ENCODE data around the gene ITPRID2. TPM values are rescaled to one million over a fixed set of nuclear protein-coding genes. Genes with fewer than 3 reads are reported as not detected.

The ITPRID2 gene
- total and polyA plus RNA-seq, 7 donors: 31.6 to 73.3 (median 56.4) TPM

GRCh38 chr2:181847702-181848101 lies 43.8 kb upstream of the ITPRID2 start:
- whole genome bisulfite sequencing, 3 donors: 23 to 36% (median 26%) methylated on average over 2 of the region's 2 CpGs
- intact Hi-C loops (cut with DNase I): no loop called here
- ATAC-seq: no peak
- no peaks in the 10 kb centered on the region for H3K9me3 ChIP-seq
- no peak overlapping the region for H3K27ac ChIP-seq
- H3K36me3 ChIP-seq (ENCODE audit: insufficient read depth in 1 of 2, low read depth in 1 of 2): no peaks in the 10 kb centered on the region
- DNase-seq: no peak
- H3K4me1 ChIP-seq: no peaks in the 10 kb centered on the region
- H3K4me3 ChIP-seq: no peak overlapping the region
- H3K27me3 ChIP-seq (ENCODE audit: insufficient read depth in 3 of 3, low read length in 2 of 3): no peaks in the 10 kb centered on the region
- no peak for TF ChIP-seq CTCF (IDR thresholded peaks at IDR 0.05)

- Histone ChIP-seq H3K36me3 (ENCODE audit: insufficient read depth in 1 of 2, low read depth in 1 of 2) (no peaks in the 10 kb centered on the region), H3K27ac (no peak overlapping the region), H3K9me3 (no peaks in the 10 kb centered on the region), H3K4me1 (no peaks in the 10 kb centered on the region), H3K27me3 (ENCODE audit: insufficient read depth in 3 of 3, low read length in 2 of 3) (no peaks in the 10 kb centered on the region), H3K4me3 (no peak overlapping the region)
- no peak for ATAC-seq
- no peak for DNase-seq
- no peak for TF ChIP-seq CTCF (IDR thresholded peaks at IDR 0.05)
- intact Hi-C loops (cut with DNase I): no loop called here
- 66 to 76% (median 70%) methylated on average over 3 of the region's 3 CpGs for WGBS, 3 donors
These were observed 43.2 kb upstream of the ITPRID2 start for GRCh38 chr2:181848261-181848886.

GRCh38 chr2:181849601-181850000 lies 41.9 kb upstream of the ITPRID2 start:
- intact Hi-C loops (cut with DNase I): no loop called here
- no peak for TF ChIP-seq CTCF (IDR thresholded peaks at IDR 0.05)
- Histone ChIP-seq H3K27ac (no peak overlapping the region), H3K4me1 (no peaks in the 10 kb centered on the region), H3K9me3 (no peaks in the 10 kb centered on the region), H3K36me3 (ENCODE audit: insufficient read depth in 1 of 2, low read depth in 1 of 2) (no peaks in the 10 kb centered on the region), H3K4me3 (no peak overlapping the region), H3K27me3 (ENCODE audit: insufficient read depth in 3 of 3, low read length in 2 of 3) (no peaks in the 10 kb centered on the region)
- DNase-seq (no peak), ATAC-seq (no peak)
- WGBS, 3 donors: 91 to 95% (median 94%) methylated on average over 1 of the region's 1 CpG

GRCh38 chr2:181850936-181851560 lies 40.5 kb upstream of the ITPRID2 start:
- no peak for TF ChIP-seq CTCF (IDR thresholded peaks at IDR 0.05)
- DNase-seq (no peak), ATAC-seq (no peak)
- Histone ChIP-seq H3K4me1 (no peaks in the 10 kb centered on the region), H3K9me3 (no peaks in the 10 kb centered on the region), H3K27me3 (ENCODE audit: insufficient read depth in 3 of 3, low read length in 2 of 3) (no peaks in the 10 kb centered on the region), H3K27ac (no peak overlapping the region), H3K4me3 (no peak overlapping the region), H3K36me3 (ENCODE audit: insufficient read depth in 1 of 2, low read depth in 1 of 2) (no peaks in the 10 kb centered on the region)
- intact Hi-C loops (cut with DNase I): no loop called here

- Histone ChIP-seq H3K4me1 (no peaks in the 10 kb centered on the region), H3K27ac (no peak overlapping the region), H3K27me3 (ENCODE audit: insufficient read depth in 3 of 3, low read length in 2 of 3) (no peaks in the 10 kb centered on the region), H3K4me3 (no peak overlapping the region), H3K9me3 (no peaks in the 10 kb centered on the region), H3K36me3 (ENCODE audit: insufficient read depth in 1 of 2, low read depth in 1 of 2) (no peaks in the 10 kb centered on the region)
- DNase-seq (no peak), ATAC-seq (no peak)
- intact Hi-C loops (cut with DNase I): no loop called here
- TF ChIP-seq CTCF (IDR thresholded peaks at IDR 0.05): no peak
These were observed 39.8 kb upstream of the ITPRID2 start for GRCh38 chr2:181851726-181852125.
